ENCODE data around the gene ANKRD26. TPM values are rescaled to one million over a fixed set of nuclear protein-coding genes. Genes with fewer than 3 reads are reported as not detected.

ANKRD26 gene
- total and polyA plus RNA-seq, 4 donors: 0.81 to 5.9 (median 4.2) TPM

DNA sequence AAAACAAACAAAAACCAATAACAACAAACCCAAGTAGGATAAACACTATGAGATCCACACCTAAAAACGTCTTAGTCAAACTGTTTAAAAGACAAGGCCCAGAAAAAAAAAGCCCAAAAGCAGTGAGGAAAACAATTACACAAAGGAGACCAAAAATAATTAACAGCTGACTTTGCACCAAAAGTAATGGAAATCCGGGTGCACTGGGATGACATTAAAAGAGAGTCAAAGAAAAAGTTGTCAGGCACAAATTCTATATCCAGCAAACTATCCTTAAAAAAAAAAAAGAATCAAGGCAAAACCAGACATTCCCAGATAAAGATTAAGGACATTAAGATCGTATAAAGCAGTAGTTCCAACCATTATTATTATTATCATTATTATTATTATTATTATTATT is 7.9 kb upstream of the ANKRD26 start:
- H3K9me3 ChIP-seq (ENCODE audit: control insufficient read depth in 4 of 4, low read length in 3 of 4): no peaks in the 10 kb centered on the region
- peaks cover 10 to 32% (median 29%) of the 10 kb centered on the region in 4 donors for H3K36me3 ChIP-seq (ENCODE audit: control insufficient read depth in 4 of 4, insufficient read depth in 3 of 4, low read depth in 1 of 4, low read length in 3 of 4)
- H3K27ac ChIP-seq (ENCODE audit: low read depth in 1 of 2, low read length in 2 of 2): no peak overlapping the region
- peaks cover 0 to 3% (median under 1%) of the 10 kb centered on the region in 4 donors for H3K4me1 ChIP-seq (ENCODE audit: control insufficient read depth in 4 of 4, insufficient read depth in 4 of 4, low read length in 3 of 4)
- WGBS: 99% methylated on average over 3 of the region's 3 CpGs
- TF ChIP-seq GABPA (IDR thresholded peaks at IDR 0.05 in 1 of 2, conservative IDR thresholded peaks at IDR 0.05 in 1 of 2) (no peak), YY1 (IDR thresholded peaks at IDR 0.05) (no peak), HNF4A (conservative IDR thresholded peaks at IDR 0.05) (no peak), TAF1 (conservative IDR thresholded peaks at IDR 0.05) (no peak), JUND (IDR thresholded peaks at IDR 0.05) (no peak), NR2F2 (IDR thresholded peaks at IDR 0.05) (no peak), RAD21 (IDR thresholded peaks at IDR 0.05) (no peak)
- TF ChIP-seq, protein P1, sequence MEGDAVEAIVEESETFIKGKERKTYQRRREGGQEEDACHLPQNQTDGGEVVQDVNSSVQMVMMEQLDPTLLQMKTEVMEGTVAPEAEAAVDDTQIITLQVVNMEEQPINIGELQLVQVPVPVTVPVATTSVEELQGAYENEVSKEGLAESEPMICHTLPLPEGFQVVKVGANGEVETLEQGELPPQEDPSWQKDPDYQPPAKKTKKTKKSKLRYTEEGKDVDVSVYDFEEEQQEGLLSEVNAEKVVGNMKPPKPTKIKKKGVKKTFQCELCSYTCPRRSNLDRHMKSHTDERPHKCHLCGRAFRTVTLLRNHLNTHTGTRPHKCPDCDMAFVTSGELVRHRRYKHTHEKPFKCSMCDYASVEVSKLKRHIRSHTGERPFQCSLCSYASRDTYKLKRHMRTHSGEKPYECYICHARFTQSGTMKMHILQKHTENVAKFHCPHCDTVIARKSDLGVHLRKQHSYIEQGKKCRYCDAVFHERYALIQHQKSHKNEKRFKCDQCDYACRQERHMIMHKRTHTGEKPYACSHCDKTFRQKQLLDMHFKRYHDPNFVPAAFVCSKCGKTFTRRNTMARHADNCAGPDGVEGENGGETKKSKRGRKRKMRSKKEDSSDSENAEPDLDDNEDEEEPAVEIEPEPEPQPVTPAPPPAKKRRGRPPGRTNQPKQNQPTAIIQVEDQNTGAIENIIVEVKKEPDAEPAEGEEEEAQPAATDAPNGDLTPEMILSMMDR (IDR thresholded peaks at IDR 0.05; ENCODE audit: low read depth, low read length, missing input control): no peak
- TF ChIP-seq, protein P2, sequence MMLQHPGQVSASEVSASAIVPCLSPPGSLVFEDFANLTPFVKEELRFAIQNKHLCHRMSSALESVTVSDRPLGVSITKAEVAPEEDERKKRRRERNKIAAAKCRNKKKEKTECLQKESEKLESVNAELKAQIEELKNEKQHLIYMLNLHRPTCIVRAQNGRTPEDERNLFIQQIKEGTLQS (IDR thresholded peaks at IDR 0.05): no peak
- TF ChIP-seq, protein P3, sequence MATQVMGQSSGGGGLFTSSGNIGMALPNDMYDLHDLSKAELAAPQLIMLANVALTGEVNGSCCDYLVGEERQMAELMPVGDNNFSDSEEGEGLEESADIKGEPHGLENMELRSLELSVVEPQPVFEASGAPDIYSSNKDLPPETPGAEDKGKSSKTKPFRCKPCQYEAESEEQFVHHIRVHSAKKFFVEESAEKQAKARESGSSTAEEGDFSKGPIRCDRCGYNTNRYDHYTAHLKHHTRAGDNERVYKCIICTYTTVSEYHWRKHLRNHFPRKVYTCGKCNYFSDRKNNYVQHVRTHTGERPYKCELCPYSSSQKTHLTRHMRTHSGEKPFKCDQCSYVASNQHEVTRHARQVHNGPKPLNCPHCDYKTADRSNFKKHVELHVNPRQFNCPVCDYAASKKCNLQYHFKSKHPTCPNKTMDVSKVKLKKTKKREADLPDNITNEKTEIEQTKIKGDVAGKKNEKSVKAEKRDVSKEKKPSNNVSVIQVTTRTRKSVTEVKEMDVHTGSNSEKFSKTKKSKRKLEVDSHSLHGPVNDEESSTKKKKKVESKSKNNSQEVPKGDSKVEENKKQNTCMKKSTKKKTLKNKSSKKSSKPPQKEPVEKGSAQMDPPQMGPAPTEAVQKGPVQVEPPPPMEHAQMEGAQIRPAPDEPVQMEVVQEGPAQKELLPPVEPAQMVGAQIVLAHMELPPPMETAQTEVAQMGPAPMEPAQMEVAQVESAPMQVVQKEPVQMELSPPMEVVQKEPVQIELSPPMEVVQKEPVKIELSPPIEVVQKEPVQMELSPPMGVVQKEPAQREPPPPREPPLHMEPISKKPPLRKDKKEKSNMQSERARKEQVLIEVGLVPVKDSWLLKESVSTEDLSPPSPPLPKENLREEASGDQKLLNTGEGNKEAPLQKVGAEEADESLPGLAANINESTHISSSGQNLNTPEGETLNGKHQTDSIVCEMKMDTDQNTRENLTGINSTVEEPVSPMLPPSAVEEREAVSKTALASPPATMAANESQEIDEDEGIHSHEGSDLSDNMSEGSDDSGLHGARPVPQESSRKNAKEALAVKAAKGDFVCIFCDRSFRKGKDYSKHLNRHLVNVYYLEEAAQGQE (IDR thresholded peaks at IDR 0.05): no peak
- TF ChIP-seq, protein P4, sequence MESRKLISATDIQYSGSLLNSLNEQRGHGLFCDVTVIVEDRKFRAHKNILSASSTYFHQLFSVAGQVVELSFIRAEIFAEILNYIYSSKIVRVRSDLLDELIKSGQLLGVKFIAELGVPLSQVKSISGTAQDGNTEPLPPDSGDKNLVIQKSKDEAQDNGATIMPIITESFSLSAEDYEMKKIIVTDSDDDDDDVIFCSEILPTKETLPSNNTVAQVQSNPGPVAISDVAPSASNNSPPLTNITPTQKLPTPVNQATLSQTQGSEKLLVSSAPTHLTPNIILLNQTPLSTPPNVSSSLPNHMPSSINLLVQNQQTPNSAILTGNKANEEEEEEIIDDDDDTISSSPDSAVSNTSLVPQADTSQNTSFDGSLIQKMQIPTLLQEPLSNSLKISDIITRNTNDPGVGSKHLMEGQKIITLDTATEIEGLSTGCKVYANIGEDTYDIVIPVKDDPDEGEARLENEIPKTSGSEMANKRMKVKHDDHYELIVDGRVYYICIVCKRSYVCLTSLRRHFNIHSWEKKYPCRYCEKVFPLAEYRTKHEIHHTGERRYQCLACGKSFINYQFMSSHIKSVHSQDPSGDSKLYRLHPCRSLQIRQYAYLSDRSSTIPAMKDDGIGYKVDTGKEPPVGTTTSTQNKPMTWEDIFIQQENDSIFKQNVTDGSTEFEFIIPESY (IDR thresholded peaks at IDR 0.05): no peak
- TF ChIP-seq, protein P5, sequence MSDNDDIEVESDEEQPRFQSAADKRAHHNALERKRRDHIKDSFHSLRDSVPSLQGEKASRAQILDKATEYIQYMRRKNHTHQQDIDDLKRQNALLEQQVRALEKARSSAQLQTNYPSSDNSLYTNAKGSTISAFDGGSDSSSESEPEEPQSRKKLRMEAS (IDR thresholded peaks at IDR 0.05): no peak
- no peaks in the 10 kb centered on the region for H3K27me3 ChIP-seq (ENCODE audit: control insufficient read depth in 4 of 4, insufficient read depth in 4 of 4, low read length in 3 of 4)
- no peak overlapping the region for H3K9ac ChIP-seq (ENCODE audit: low read depth in 1 of 2, low read length in 2 of 2)
- H3K4me3 ChIP-seq (ENCODE audit: low read depth in 1 of 3, low read length in 3 of 3): no peak overlapping the region
- DNase-seq (ENCODE audit: low spot score): no peak

DNA sequence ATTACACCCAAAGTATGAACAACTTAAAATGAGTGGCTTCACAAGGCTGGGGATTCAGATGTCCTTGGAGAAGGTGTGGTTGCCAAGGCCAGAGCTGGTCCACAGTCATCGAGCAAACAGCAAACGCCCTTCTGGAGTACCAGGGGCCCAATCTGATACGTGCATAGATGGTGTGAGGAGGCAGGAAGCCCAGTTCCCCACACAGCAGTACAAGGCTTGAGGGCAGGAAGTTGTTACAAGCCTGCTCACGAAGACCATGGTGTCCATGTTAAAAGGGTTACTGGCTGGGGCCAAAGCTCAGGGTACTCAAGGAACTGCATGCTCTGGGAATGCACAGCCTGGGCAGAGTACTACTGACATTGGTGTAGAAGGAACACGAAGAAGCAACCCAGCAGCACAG is 4.6 kb upstream of the ANKRD26 start:
- Histone ChIP-seq H3K27ac (ENCODE audit: low read depth in 1 of 2, low read length in 2 of 2) (no peak overlapping the region), H3K9ac (ENCODE audit: low read depth in 1 of 2, low read length in 2 of 2) (no peak overlapping the region), H3K9me3 (ENCODE audit: control insufficient read depth in 4 of 4, low read length in 3 of 4) (no peaks in the 10 kb centered on the region), H3K36me3 (ENCODE audit: control insufficient read depth in 4 of 4, insufficient read depth in 3 of 4, low read depth in 1 of 4, low read length in 3 of 4) (peaks cover 0 to 10% (median 7%) of the 10 kb centered on the region in 4 donors), H3K27me3 (ENCODE audit: control insufficient read depth in 4 of 4, insufficient read depth in 4 of 4, low read length in 3 of 4) (no peaks in the 10 kb centered on the region), H3K4me3 (ENCODE audit: low read depth in 1 of 3, low read length in 3 of 3) (no peak overlapping the region), H3K4me1 (ENCODE audit: control insufficient read depth in 4 of 4, insufficient read depth in 4 of 4, low read length in 3 of 4) (peaks cover 0 to 10% (median 4%) of the 10 kb centered on the region in 4 donors)
- WGBS: 81% methylated on average over 5 of the region's 5 CpGs
- DNase-seq (ENCODE audit: low spot score): no peak
- TF ChIP-seq FOXA2 (IDR thresholded peaks at IDR 0.05) (no peak), RAD21 (IDR thresholded peaks at IDR 0.05) (no peak), EGR1 (IDR thresholded peaks at IDR 0.05; ENCODE audit: low read depth in 2 of 2) (no peak), GABPA (IDR thresholded peaks at IDR 0.05 in 1 of 2, conservative IDR thresholded peaks at IDR 0.05 in 1 of 2) (no peak), YY1 (IDR thresholded peaks at IDR 0.05) (no peak), TAF1 (conservative IDR thresholded peaks at IDR 0.05) (no peak), NR2F2 (IDR thresholded peaks at IDR 0.05) (no peak), FOXA1 (IDR thresholded peaks at IDR 0.05) (no peak)
- TF ChIP-seq, protein P5 (IDR thresholded peaks at IDR 0.05): no peak
- TF ChIP-seq, protein P3 (IDR thresholded peaks at IDR 0.05): no peak
- TF ChIP-seq, protein P4 (IDR thresholded peaks at IDR 0.05): no peak
- TF ChIP-seq, protein P2 (IDR thresholded peaks at IDR 0.05): no peak

All from liver (tissue), 9 donors.